MM.1S (cell line): ENCODE results near the gene SLC35G1.

Experiments used
- DNase-seq: peaks from one replicate; pipeline ENCODE4 v3.0.0-alpha.2; 2015
- H2AFZ ChIP-seq: fragments of 300-600 bp; sonication (generic); 2 replicates; pipeline ENCODE4 v1.6.0; 2016; ENCODE audit warnings: antibody characterized with exemption, low read length
- H3F3A ChIP-seq: fragments of 300-600 bp; sonication (generic); 2 replicates; pipeline ENCODE4 v1.6.1; 2016; ENCODE audit warnings: mild to moderate bottlenecking, antibody characterized with exemption, low read length, moderate library complexity, mixed read lengths; ENCODE audit not compliant: insufficient read depth
- H3K27ac ChIP-seq: fragments of 300-600 bp; sonication (generic); 2 replicates; pipeline ENCODE4 v1.5.1; 2016; ENCODE audit warnings: mild to moderate bottlenecking, low read length
- H3K27me3 ChIP-seq: fragments of 300-600 bp; sonication (generic); replicated peaks from 2 replicates; pipeline ENCODE4 v1.6.0; 2016; ENCODE audit warnings: low read length; ENCODE audit not compliant: insufficient read depth
- H3K36me3 ChIP-seq: fragments of 300-600 bp; sonication (generic); replicated peaks from 2 replicates; pipeline ENCODE4 v1.6.1; 2016; ENCODE audit warnings: mild to moderate bottlenecking, low read length, mixed read lengths; ENCODE audit not compliant: insufficient read depth
- H3K4me1 ChIP-seq: fragments of 300-600 bp; sonication (generic); 2 replicates; pipeline ENCODE4 v1.6.1; 2016; ENCODE audit warnings: low read length, mixed read lengths
- H3K4me2 ChIP-seq: fragments of 300-600 bp; sonication (generic); 2 replicates; pipeline ENCODE4 v1.6.0; 2016; ENCODE audit warnings: low read depth, low read length
- H3K4me3 ChIP-seq: fragments of 300-600 bp; sonication (generic); 2 replicates; pipeline ENCODE4 v1.5.1; 2016; ENCODE audit warnings: low read length, mixed read lengths
- H3K79me2 ChIP-seq: fragments of 300-600 bp; sonication (generic); 2 replicates; pipeline ENCODE4 v1.6.1; 2016; ENCODE audit warnings: mixed run types, low read length, mixed read lengths
- H3K9ac ChIP-seq: fragments of 300-600 bp; sonication (generic); 2 replicates; pipeline ENCODE4 v1.6.1; 2016; ENCODE audit warnings: low read length, mixed read lengths
- H3K9me2 ChIP-seq: fragments of 300-600 bp; sonication (generic); replicated peaks from 2 replicates; pipeline ENCODE4 v1.6.1; 2016; ENCODE audit warnings: mild to moderate bottlenecking, low read length, mixed read lengths; ENCODE audit not compliant: insufficient read depth
- H3K9me3 ChIP-seq: fragments of 300-600 bp; sonication (generic); replicated peaks from 2 replicates; pipeline ENCODE4 v1.6.1; 2016; ENCODE audit warnings: mild to moderate bottlenecking, low read length, mixed read lengths; ENCODE audit not compliant: insufficient read depth
- H4K20me1 ChIP-seq: fragments of 300-600 bp; sonication (generic); 2 replicates; pipeline ENCODE4 v1.6.1; 2016; ENCODE audit warnings: mild to moderate bottlenecking, low read length, moderate library complexity, mixed read lengths; ENCODE audit not compliant: insufficient read depth
- EZH2 ChIP-seq: fragments of 300-600 bp; sonication (generic); optimal IDR thresholded peaks from 2 replicates; pipeline ENCODE3; 2017; ENCODE audit warnings: low read depth, mild to moderate bottlenecking, antibody characterized with exemption, low read length, mixed read lengths
- EZH2phosphoT487 ChIP-seq: fragments of 300-600 bp; sonication (generic); IDR thresholded peaks from 2 replicates; pipeline ENCODE4 v1.6.1; 2018; ENCODE audit warnings: antibody characterized with exemption, low read length
- TF ChIP-seq, protein P1 (sequence below): fragments of 300-600 bp; sonication (generic); IDR thresholded peaks from 2 replicates; pipeline ENCODE4 v1.5.1; 2016; ENCODE audit warnings: antibody characterized with exemption, low read length, mixed read lengths

The SLC35G1 gene

DNA sequence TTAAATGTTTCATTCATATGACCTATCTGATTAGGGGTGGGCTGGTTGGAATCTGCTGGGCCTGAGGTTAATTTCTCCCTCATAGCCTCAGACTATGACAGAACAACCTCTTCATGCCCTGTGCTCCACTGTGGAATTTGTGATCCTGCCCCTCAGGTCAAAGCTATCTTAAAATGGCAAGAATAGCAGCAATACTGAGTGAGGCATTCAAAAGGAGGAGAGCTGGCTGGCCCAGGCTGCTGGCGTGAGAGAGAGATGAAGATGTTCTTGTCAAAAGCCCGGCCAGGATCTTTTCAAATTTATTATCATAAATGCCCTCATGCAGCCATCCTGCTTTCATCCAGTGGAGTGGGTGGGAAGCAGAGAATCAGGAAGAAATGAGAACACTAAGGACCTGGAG is 58.1 kb downstream of the SLC35G1 start:
- Histone ChIP-seq H3K9me3 (no peaks in the 10 kb centered on the region), H2AFZ (no peak overlapping the region)

More for the DNA sequence above, 58.1 kb downstream of the SLC35G1 start:
- Histone ChIP-seq H3K36me3 (no peaks in the 10 kb centered on the region), H3K79me2 (no peaks in the 10 kb centered on the region), H3K4me1 (no peaks in the 10 kb centered on the region), H4K20me1 (no peaks in the 10 kb centered on the region), H3K4me3 (no peak overlapping the region), H3K27ac (no peak overlapping the region), H3K9me2 (no peaks in the 10 kb centered on the region), H3F3A (no peaks in the 10 kb centered on the region), H3K4me2 (no peak overlapping the region), H3K9ac (no peak overlapping the region), H3K27me3 (no peaks in the 10 kb centered on the region)
- no peak for TF ChIP-seq EZH2
- TF ChIP-seq EZH2phosphoT487, result no peak
- TF ChIP-seq, protein P1, sequence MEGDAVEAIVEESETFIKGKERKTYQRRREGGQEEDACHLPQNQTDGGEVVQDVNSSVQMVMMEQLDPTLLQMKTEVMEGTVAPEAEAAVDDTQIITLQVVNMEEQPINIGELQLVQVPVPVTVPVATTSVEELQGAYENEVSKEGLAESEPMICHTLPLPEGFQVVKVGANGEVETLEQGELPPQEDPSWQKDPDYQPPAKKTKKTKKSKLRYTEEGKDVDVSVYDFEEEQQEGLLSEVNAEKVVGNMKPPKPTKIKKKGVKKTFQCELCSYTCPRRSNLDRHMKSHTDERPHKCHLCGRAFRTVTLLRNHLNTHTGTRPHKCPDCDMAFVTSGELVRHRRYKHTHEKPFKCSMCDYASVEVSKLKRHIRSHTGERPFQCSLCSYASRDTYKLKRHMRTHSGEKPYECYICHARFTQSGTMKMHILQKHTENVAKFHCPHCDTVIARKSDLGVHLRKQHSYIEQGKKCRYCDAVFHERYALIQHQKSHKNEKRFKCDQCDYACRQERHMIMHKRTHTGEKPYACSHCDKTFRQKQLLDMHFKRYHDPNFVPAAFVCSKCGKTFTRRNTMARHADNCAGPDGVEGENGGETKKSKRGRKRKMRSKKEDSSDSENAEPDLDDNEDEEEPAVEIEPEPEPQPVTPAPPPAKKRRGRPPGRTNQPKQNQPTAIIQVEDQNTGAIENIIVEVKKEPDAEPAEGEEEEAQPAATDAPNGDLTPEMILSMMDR, result no peak
- DNase-seq, result no peak
